ENCODE results near the gene SUCO. TPM values are rescaled to one million over a fixed set of nuclear protein-coding genes. Genes with fewer than 3 reads are reported as not detected.

SUCO gene
- total and polyA plus RNA-seq, 2 of the 4 experiments (the other 2 are of a cell fraction): 11.4 to 21.5 TPM

- 94% methylated on average over 2 of the region's 8 CpGs; no CpG with 5 or more reads in 1 of the 2 experiments for WGBS, 2 experiments (ENCODE audit: extremely low coverage in 2 of 2, insufficient read length in 1 of 2)
- Histone ChIP-seq H3K79me1 (ENCODE audit: low read depth in 1 of 2, low read length in 2 of 2) (0 out of 4 replicates have a peak, but pooled peaks cover 0 to 7% of the 10 kb centered on the region in 2 experiments), H3K4ac (ENCODE audit: low read depth, low read length) (peak overlapping the region; percentile 99), H3K4me1 (ENCODE audit: control insufficient read depth, insufficient read depth, low read length) (peaks cover 21% of the 10 kb centered on the region), H3K18ac (ENCODE audit: low read depth, low read length) (peak overlapping the region; percentile 38; the same call in 1 of the 2 replicates), H2AK9ac (replicated peaks; ENCODE audit: low read depth, low read length, poor library complexity) (peak overlapping the region; percentile 65), H3K23ac (ENCODE audit: low read depth, low read length) (peak overlapping the region; percentile 67; the same call in 1 of the 2 replicates), H3K14ac (replicated peaks; ENCODE audit: low read depth, low read length) (peak overlapping the region; percentile 85), H3K4me3 (ENCODE audit: insufficient read depth, low read depth, low read length) (no peak overlapping the region), H2BK20ac (ENCODE audit: low read depth, low read length) (peak overlapping the region; percentile 90), H3K4me2 (ENCODE audit: low read depth, low read length) (no peak overlapping the region), H4K20me1 (ENCODE audit: insufficient read depth, low read length) (no peaks in the 10 kb centered on the region), H2BK120ac (ENCODE audit: low read depth, low read length) (peak overlapping the region; percentile 99), H4K8ac (ENCODE audit: low read depth in 2 of 2, low read length in 2 of 2) (peak overlapping the region; percentile 74 to 76), H3K36me3 (ENCODE audit: control insufficient read depth, insufficient read depth, low read length) (no peaks in the 10 kb centered on the region), H2BK5ac (ENCODE audit: low read depth, low read length, poor library complexity, severe bottlenecking) (peak overlapping the region; percentile 100), H2AK5ac (ENCODE audit: low read depth, low read length) (peak overlapping the region; percentile 95), H3K9ac (ENCODE audit: low read depth, low read length) (no peak overlapping the region), H3K9me3 (ENCODE audit: control insufficient read depth, insufficient read depth, low read length) (peaks cover 9% of the 10 kb centered on the region; the same call in 1 of the 2 replicates), H4K91ac (ENCODE audit: insufficient read depth, low read depth, low read length) (peak overlapping the region; percentile 75), H3K9me1 (ENCODE audit: insufficient read depth, low read length) (peaks cover 27% of the 10 kb centered on the region), H2BK15ac (ENCODE audit: low read depth, low read length) (peak overlapping the region; percentile 98), H2AFZ (replicated peaks; ENCODE audit: low read length, poor library complexity) (no peak overlapping the region), H4K5ac (ENCODE audit: low read depth, low read length) (peak overlapping the region; percentile 4; the same call in 1 of the 2 replicates), H3K27me3 (ENCODE audit: control insufficient read depth, insufficient read depth, low read length) (no peaks in the 10 kb centered on the region), H3K27ac (ENCODE audit: insufficient read depth, low read length) (no peak overlapping the region; the same call in 1 of the 2 replicates), H3K56ac (ENCODE audit: extremely low read depth, insufficient read depth, low read length) (no peak overlapping the region)
- in situ Hi-C loops (cut with MboI; ENCODE audit: low sequenced_read_pairs) (no loop called here), intact Hi-C loops (cut with micrococcal nuclease) (no loop called here), dilution Hi-C loops (cut with HindIII; ENCODE audit: low sequenced_read_pairs, unreplicated experiment) (no loop called here)
- ChIA-PET CTCF (no interaction called here), POLR2A (ENCODE audit: unreplicated experiment) (no interaction called here)
- ATAC-seq (ENCODE audit: low read depth) (no peak), DNase-seq (peak; percentile 42)
- no TSS peak for BruUV-seq (replicated peaks)
- TF ChIP-seq CHD1 (IDR thresholded peaks at IDR 0.05; ENCODE audit: low read depth, low read length) (no peak), RCOR1 (IDR thresholded peaks at IDR 0.05; ENCODE audit: insufficient replicate concordance, low read length) (no peak), BHLHE40 (IDR thresholded peaks at IDR 0.05; ENCODE audit: low read depth, low read length) (no peak), MXI1 (IDR thresholded peaks at IDR 0.05; ENCODE audit: borderline replicate concordance, low read depth, low read length) (no peak), USF2 (IDR thresholded peaks at IDR 0.05; ENCODE audit: low read depth, low read length) (no peak), RFX5 (IDR thresholded peaks at IDR 0.05; ENCODE audit: low read depth, low read length) (no peak), MAZ (IDR thresholded peaks at IDR 0.05; ENCODE audit: borderline replicate concordance, low read depth, low read length) (no peak), FOS (IDR thresholded peaks at IDR 0.05; ENCODE audit: low read depth, low read length) (no peak), POLR2A (IDR thresholded peaks at IDR 0.05; ENCODE audit: low read depth, low read length) (no peak), CEBPB (IDR thresholded peaks at IDR 0.05; ENCODE audit: low read depth, low read length) (no peak), RAD21 (IDR thresholded peaks at IDR 0.05; ENCODE audit: low read length) (no peak), CTCF (conservative IDR thresholded peaks at IDR 0.05; ENCODE audit: low read depth, low read length) (no peak), ELK1 (IDR thresholded peaks at IDR 0.05; ENCODE audit: borderline replicate concordance, low read depth, low read length) (no peak), NFE2L2 (IDR thresholded peaks at IDR 0.05; ENCODE audit: low read depth, low read length) (no peak), SMC3 (IDR thresholded peaks at IDR 0.05; ENCODE audit: low read depth, low read length) (no peak), MAFK (IDR thresholded peaks at IDR 0.05; ENCODE audit: low read depth, low read length) (no peak)
Measured at GRCh38 chr1:172640111-172640510, 107.2 kb downstream of the SUCO start.

All from IMR-90 (cell line).